ENCODE measurements around the gene SPC25. TPM values are rescaled to one million over a fixed set of nuclear protein-coding genes. Genes with fewer than 3 reads are reported as not detected.

SPC25 gene
- total RNA-seq, 3 donors from 2014 or later: 2.1 to 3.7 (median 2.4) TPM

GRCh38 chr2:168848225-168848624 is 42.0 kb downstream of the SPC25 start:
- no peak for ATAC-seq
- no peaks in the 10 kb centered on the region for H3K4me1 Mint-ChIP-seq (ENCODE audit: low read depth)
- no peaks in the 10 kb centered on the region for H3K36me3 Mint-ChIP-seq (ENCODE audit: insufficient read depth)
- no peaks in the 10 kb centered on the region for H3K27me3 Mint-ChIP-seq (ENCODE audit: low read depth)
- no peak for DNase-seq
- H3K4me3 Mint-ChIP-seq: no peak overlapping the region
- H3K9me3 Mint-ChIP-seq: no peaks in the 10 kb centered on the region

DNA sequence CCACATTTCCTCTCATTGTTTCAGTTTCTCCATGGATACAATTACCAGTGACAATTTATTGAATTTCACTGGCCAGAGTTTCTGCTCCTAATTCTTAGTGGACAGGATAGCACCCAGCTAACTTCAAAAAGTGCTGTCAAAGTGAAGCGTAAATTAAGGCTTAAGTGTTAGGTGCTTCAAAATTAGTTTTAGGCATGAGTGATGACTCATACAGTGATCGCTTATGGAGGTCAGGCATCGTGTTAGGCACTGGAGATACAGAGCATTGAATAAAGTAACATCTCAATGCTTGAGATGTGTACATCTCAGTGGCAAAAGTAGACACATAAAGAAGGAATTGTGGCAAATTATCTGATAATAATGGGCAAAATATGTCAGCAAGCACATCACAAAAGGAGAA is 47.0 kb downstream of the SPC25 start:
- H3K36me3 Mint-ChIP-seq (ENCODE audit: insufficient read depth): no peaks in the 10 kb centered on the region
- H3K4me1 Mint-ChIP-seq (ENCODE audit: low read depth): no peaks in the 10 kb centered on the region
- no peaks in the 10 kb centered on the region for H3K9me3 Mint-ChIP-seq
- ATAC-seq: no peak
- H3K4me3 Mint-ChIP-seq: no peak overlapping the region
- H3K27me3 Mint-ChIP-seq (ENCODE audit: low read depth): no peaks in the 10 kb centered on the region
- DNase-seq: no peak

- DNase-seq (no peak), ATAC-seq (no peak)
- no peaks in the 10 kb centered on the region for H3K27me3 Mint-ChIP-seq (ENCODE audit: low read depth)
- no peaks in the 10 kb centered on the region for H3K36me3 Mint-ChIP-seq (ENCODE audit: insufficient read depth)
- no peaks in the 10 kb centered on the region for H3K4me1 Mint-ChIP-seq (ENCODE audit: low read depth)
- no peak overlapping the region for H3K4me3 Mint-ChIP-seq
- H3K9me3 Mint-ChIP-seq: no peaks in the 10 kb centered on the region
Observed at GRCh38 chr2:168841445-168841844, 48.8 kb downstream of the SPC25 start.

GRCh38 chr2:168835969-168836368 is 54.3 kb downstream of the SPC25 start:
- Mint-ChIP-seq H3K36me3 (ENCODE audit: insufficient read depth) (no peaks in the 10 kb centered on the region), H3K9me3 (no peaks in the 10 kb centered on the region), H3K4me1 (ENCODE audit: low read depth) (no peaks in the 10 kb centered on the region), H3K4me3 (no peak overlapping the region), H3K27me3 (ENCODE audit: low read depth) (no peaks in the 10 kb centered on the region)
- DNase-seq: no peak
- ATAC-seq: no peak

DNA sequence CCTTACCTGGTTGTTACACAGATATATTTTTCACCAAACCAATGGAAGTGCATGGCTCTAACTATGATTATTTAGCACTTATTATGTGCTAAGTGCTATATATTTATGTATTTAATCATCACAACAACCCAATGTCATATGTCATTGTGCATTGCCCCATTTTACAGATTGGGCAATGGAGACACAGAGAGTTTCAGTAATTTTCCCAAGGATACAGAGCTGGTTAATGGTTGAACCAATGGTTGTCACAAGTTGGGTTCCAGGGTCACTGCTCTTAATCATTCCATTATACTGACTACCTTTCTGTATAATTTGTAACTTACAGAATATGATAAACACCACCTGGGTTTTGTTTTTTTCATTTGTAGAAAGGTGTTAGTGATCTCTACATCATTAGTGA is 58.6 kb downstream of the SPC25 start:
- Mint-ChIP-seq H3K27me3 (ENCODE audit: low read depth) (no peaks in the 10 kb centered on the region), H3K4me3 (no peak overlapping the region), H3K36me3 (ENCODE audit: insufficient read depth) (no peaks in the 10 kb centered on the region), H3K4me1 (ENCODE audit: low read depth) (no peaks in the 10 kb centered on the region), H3K9me3 (no peaks in the 10 kb centered on the region)
- DNase-seq (no peak), ATAC-seq (no peak)

DNA sequence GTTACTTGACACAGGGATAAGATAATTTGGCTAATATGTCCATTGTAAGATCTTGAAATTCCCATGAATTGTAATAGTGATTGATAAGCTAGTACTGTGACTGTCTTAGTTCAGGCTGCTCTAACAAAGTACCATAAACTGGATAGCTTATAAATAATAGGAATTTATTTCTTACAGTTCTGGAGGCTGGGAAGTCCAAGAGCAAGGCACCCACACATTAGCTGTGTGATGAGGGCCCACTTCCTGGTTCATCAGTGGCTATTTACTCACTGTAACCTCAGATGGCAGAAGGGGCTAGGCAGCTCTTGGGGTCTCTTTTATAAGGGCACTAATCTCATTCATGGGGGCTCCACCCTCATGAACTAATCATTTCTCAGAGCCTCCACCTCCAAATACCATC is 59.3 kb downstream of the SPC25 start:
- Mint-ChIP-seq H3K4me1 (ENCODE audit: low read depth) (no peaks in the 10 kb centered on the region), H3K4me3 (no peak overlapping the region), H3K36me3 (ENCODE audit: insufficient read depth) (no peaks in the 10 kb centered on the region), H3K27me3 (ENCODE audit: low read depth) (no peaks in the 10 kb centered on the region), H3K9me3 (no peaks in the 10 kb centered on the region)
- DNase-seq: no peak
- no peak for ATAC-seq

DNA sequence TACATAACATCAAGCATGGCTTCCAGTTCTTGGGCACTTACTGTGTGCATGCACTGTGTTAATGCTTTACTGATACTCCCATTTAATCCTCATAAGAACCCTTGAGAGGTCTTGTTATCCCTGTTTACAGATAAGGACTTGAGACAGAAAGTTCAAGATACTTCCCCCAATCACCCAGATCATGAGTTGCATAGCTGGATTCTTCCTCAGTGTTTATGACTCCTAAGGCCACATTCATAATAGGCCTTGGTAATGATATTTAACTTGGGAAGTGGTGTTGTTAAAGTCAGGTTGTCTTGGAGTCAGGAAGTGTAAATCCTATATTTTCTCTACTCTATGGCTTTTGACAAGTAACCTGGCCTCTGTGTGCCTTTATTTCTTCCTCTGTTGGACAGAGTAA is 65.1 kb downstream of the SPC25 start:
- no peaks in the 10 kb centered on the region for H3K27me3 Mint-ChIP-seq (ENCODE audit: low read depth)
- no peak for DNase-seq
- H3K4me1 Mint-ChIP-seq (ENCODE audit: low read depth): no peaks in the 10 kb centered on the region
- no peaks in the 10 kb centered on the region for H3K9me3 Mint-ChIP-seq
- H3K36me3 Mint-ChIP-seq (ENCODE audit: insufficient read depth): no peaks in the 10 kb centered on the region
- ATAC-seq: no peak
- no peak overlapping the region for H3K4me3 Mint-ChIP-seq

GRCh38 chr2:168821992-168822391 is 68.2 kb downstream of the SPC25 start:
- no peaks in the 10 kb centered on the region for H3K9me3 Mint-ChIP-seq
- no peak overlapping the region for H3K4me3 Mint-ChIP-seq
- ATAC-seq: no peak
- no peaks in the 10 kb centered on the region for H3K27me3 Mint-ChIP-seq (ENCODE audit: low read depth)
- H3K4me1 Mint-ChIP-seq (ENCODE audit: low read depth): no peaks in the 10 kb centered on the region
- no peak for DNase-seq
- no peaks in the 10 kb centered on the region for H3K36me3 Mint-ChIP-seq (ENCODE audit: insufficient read depth)

DNA sequence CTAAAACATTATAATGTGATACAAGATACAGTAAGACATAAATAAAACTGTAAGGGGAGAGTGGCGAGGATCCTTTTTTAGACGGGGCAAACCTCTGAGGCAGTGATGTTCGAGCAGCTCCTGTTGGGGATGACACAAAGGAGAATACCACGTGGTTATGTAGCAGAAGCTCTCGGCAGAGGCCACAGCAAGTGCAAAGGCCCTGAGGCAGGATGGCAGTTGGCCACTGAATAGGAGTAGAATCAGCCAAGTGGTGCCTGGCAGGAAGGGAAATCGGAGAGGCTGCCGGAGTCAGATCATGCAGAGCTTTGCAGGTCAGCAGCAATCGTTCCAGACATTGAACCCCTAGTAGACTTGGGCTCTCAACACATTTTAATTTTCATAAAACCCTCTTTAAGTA is 68.7 kb downstream of the SPC25 start:
- no peaks in the 10 kb centered on the region for H3K27me3 Mint-ChIP-seq (ENCODE audit: low read depth)
- no peaks in the 10 kb centered on the region for H3K9me3 Mint-ChIP-seq

More for the DNA sequence above, 68.7 kb downstream of the SPC25 start:
- H3K36me3 Mint-ChIP-seq (ENCODE audit: insufficient read depth): no peaks in the 10 kb centered on the region
- H3K4me3 Mint-ChIP-seq: no peak overlapping the region
- DNase-seq (no peak), ATAC-seq (no peak)
- no peaks in the 10 kb centered on the region for H3K4me1 Mint-ChIP-seq (ENCODE audit: low read depth)

Other genes starting within 250 kb of the SPC25 start
- under 1 TPM; 0.15 to 0.32 (median 0.22) TPM for gene NOSTRIN, start 87.8 kb downstream of the SPC25 start, total RNA-seq
- not detected for gene G6PC2, start 10.9 kb upstream of the SPC25 start, total RNA-seq
- gene ABCB11, start 140.9 kb upstream of the SPC25 start, total RNA-seq: not detected
- 1 to 10 TPM; 3.6 to 4.6 (median 3.9) TPM for gene DHRS9, start 179.1 kb upstream of the SPC25 start, total RNA-seq